NCI-H226 (cell line): Measurements from ENCODE around the gene ISOC1.

Experiments
- DNase-seq: peaks from one replicate; pipeline ENCODE4 v3.0.0-alpha.2; 2015

ISOC1 gene

GRCh38 chr5:129096382-129096991, 1.9 kb downstream of the ISOC1 start:
- no peak for DNase-seq

DNA sequence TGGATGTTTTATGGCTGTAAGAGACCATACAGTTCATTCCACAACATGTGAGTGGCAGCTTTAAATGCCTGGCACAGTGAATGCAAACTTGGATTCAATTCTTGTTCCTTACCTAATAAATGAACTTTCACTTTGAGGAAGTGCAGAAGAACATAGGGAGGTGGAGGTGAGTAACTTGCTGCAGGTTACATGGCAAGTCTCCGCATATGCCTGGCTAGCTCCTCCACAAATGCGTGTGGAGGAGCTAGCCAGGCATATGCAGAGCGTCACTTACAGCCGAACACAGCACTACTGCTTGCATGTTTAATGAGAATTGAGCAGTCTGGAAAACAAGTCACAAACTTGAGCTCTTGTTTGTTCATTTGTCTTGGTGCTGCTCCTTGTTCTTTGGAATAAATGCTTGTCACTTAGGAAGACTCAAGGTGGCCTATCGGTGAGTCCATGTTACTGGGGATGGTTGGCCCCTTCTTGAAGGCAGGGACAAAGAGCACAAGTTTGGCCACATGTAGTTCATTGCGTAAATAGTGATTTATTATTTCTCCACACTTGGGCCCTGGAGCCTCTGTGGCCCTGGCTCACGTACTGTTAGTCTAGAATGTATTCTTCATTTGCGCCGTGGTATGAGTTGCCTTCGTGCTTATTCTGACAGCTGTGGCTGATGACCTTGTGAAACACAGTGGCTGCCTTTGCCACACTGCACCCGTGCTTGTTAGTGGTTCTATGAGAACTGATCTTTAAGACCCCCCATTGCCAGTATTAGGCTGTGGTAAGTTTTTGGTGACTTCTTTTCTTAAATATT, 3.1 kb downstream of the ISOC1 start:
- DNase-seq = no peak

DNA sequence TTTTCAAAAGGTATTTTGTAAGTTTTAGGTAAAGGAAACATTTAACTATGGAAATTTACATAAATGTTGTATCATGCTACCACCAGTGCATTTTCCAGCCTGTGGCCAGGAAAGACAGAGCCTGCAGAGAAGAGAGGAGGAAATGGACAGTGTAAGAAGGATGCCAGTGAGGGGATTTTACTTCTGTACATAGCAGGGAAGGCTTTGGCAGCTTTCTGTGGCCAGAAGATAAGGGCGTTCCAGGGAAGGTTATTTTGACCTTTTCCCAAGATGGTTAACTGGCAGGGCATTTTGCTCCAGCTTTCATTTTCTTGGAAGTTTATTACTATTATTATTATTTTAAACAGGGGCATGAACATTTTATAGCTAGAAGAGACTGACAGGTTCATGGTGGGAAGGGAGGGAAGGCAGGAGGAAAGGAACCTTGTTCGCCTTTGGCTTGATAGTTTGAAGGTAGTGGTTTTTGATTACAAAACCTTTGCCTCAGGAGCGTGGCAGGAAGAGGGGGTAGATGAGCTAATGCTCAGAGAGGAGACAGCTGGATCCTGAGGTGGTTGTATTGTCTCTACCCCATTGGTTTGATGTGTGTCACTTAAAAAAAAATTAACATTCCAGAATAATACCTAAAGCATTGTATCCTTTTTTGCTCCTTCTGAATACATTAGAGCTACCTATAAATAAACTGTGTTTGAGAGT, 4.1 kb downstream of the ISOC1 start:
- DNase-seq = peak; percentile 8

- DNase-seq = no peak
Measured at GRCh38 chr5:129099184-129099569, 4.6 kb downstream of the ISOC1 start.

DNA sequence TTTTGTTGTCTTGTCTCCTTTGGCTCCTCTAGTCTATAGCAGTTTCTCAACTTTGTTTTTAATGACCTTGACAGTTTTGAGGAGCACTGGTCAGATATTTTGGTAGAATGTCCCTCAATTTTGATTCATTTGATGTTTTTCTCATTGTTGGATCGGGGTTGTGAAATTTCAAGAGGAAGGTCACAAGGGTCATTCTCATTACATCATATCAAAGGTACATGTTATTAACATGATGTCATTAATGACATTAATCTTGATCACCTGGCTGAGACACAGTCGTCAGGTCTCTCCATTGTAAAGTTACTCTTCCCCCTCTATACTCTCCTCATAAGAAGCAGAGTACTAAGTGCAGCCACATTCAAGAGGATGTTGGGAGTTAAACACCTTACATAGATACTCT, 7.2 kb downstream of the ISOC1 start:
- no peak for DNase-seq

- DNase-seq = no peak
Measured at GRCh38 chr5:129103397-129103796, 8.8 kb downstream of the ISOC1 start.

GRCh38 chr5:129104915-129105455, 10.4 kb downstream of the ISOC1 start:
- no peak for DNase-seq

GRCh38 chr5:129107637-129108036, 13.1 kb downstream of the ISOC1 start:
- DNase-seq = no peak

DNA sequence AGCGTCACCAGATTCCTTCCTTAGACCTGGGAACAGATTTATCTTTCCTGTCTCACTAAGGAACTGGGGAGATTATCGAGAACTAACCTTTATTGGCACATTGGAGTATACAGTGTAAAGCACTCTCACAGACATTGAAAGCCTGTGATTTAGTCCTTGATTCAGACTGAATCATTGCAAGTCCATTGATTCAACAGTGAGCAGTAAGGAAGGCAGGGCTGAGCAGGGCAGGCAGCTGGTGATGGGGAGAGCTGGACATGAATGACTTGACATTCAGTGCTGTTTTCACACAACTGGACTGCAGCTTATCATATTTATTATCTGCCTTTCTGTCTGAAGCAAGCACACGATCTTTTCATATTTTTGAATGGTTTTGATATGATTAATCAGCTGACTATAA, 16.2 kb downstream of the ISOC1 start:
- no peak for DNase-seq

DNA sequence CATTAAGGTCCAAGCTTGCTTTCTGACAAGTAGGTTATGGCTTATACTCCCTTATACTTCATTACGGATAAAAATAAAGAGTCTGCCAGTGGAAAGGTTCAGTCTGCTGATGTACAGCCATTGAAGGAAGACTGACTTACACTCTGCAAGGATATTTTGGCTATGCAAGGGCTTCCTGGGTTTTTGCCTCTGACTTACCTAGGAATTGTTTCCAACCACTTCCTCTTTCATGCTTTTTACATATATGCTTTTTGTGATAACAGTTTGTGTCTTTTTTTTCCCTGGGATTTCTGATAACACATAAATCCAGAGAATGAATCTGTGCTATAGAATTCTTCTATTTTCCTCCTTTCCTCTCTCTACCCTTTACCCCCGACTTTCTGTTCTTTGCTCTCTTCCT, 16.8 kb downstream of the ISOC1 start:
- no peak for DNase-seq

GRCh38 chr5:129112295-129112694, 17.7 kb downstream of the ISOC1 start:
- DNase-seq = no peak

DNA sequence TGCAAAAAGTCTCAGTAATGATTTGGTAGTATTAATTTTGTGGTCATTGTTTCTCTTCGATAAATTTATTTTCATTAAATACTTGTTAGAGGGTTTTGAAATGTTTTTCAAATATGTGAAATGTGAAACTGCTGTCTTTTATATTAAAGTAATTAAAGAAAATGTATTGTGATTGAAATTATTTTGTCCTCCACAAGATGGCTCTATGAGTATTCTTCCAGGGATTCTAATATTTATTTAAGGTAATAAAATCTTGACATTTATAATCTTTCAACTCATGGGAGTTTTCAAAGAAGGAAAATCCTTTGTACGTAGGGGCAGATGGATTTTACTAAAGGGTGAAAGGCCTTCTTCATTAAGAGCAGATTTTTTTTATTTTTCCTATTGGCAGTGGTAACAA, 19.3 kb downstream of the ISOC1 start:
- no peak for DNase-seq

DNA sequence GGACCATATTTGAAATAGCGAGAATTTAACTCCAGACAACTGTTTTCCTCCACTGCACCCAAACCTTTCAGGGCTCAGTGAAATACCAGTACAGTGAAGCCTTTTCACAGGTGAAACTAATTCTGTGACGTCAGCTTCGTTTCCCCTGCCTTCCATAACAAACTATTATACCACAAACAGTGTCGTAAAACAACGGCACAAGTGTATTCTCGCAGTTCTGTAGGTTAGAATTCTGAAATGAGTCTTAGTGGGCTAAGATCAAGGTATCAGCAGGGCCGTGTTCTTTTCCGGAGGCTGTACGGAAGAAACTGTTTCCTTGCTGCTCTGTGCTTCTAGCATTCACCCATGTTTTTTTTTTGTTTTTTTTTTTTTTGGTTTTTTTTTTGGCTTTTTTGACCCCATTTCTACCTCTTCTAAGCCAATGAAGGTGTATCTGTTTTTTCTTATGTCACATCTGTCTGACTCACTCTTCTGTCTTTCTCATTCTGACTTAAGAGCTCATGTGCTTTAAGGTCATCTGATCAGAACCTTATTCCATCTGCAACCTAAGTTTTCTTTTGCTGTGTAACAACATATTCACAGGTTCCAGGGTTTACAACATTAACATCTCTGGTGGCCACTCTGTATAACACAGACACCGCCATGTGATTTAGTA, 20.1 kb downstream of the ISOC1 start:
- DNase-seq = no peak

- DNase-seq = no peak
Measured at GRCh38 chr5:129115680-129116079, 21.1 kb downstream of the ISOC1 start.

GRCh38 chr5:129116797-129117196, 22.2 kb downstream of the ISOC1 start:
- no peak for DNase-seq

DNA sequence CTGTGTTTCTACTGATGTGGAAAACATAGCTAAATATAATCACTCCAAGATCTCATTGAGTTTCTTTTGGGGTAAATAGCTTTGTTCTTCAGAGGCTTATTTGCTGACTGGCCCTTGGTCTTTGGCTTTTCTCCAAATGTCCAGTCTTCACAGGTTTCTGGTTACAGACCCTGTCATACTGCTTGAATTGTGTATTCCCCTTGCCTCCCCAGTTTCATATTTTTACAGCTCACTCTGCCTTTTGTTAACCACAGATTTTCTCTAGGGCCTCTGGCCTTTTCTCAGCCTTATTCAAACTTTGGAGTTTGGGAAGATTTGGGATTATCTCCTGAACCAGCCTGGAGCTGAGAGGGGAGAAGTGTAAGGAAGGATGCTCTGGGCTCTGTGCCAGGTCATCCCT, 23.9 kb downstream of the ISOC1 start:
- DNase-seq = no peak

DNA sequence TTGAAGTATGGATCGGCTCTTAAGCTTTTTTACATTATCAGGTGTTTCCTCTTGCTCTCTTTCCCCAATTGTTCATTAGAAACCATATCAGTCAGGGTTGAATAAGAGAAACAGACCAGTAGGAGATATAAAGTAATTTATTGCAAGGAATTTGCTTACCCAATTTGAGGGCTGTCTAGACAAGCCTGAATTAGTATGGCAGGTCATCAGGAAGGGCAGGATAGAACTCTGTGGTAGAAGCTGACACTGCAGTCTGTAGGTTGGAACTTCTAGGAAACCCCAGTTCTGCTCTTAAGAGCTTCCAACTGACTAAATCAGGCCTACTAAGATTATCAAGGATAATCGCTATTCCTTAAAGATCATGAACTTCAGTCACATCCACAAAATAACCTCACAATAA, 24.3 kb downstream of the ISOC1 start:
- DNase-seq = no peak

- DNase-seq = no peak
Measured at GRCh38 chr5:129120158-129120581, 25.6 kb downstream of the ISOC1 start.

DNA sequence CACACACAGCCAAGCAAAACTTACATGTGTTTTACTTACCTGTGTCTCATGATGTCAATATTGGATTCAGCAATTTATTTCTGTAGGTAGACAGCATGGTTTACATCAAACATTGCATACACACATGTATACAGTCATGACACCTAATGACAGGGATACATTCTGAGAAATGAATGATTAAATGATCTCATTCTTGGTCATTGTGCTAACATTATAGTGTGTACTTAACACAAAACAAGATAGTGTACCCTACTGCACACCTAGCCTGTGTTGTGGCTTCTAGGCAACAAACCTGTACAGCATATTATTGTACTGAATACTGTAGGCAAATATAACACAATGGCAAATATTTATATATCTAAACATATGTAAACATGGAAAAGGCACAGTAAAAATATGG, 28.0 kb downstream of the ISOC1 start:
- DNase-seq = no peak

- DNase-seq = no peak
Measured at GRCh38 chr5:129124608-129125007, 30.1 kb downstream of the ISOC1 start.

GRCh38 chr5:129125819-129126218, 31.3 kb downstream of the ISOC1 start:
- no peak for DNase-seq

GRCh38 chr5:129133553-129133952, 39.0 kb downstream of the ISOC1 start:
- no peak for DNase-seq

DNA sequence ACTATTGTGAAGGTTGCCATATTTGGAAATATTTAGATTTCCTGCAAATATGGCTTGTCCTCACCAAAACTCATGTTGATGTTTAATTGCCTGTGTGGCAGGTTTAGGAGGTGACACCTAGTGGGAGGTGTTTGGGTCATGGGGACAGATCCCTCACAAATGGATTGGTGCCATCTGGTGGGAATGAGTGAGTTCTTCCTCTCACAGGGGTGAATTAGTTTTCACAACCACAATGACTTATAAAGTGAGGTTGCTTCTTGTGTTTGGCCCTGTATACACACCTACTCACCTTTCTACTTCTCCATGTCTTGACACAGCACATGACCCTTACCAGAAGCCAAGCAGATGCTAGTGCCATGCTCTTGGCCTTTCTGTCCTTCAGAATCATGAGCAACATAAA, 41.1 kb downstream of the ISOC1 start:
- DNase-seq = no peak
